Upper lobe of right lung (tissue), 1 donor: ENCODE results near the gene SMAD1. TPM values are rescaled to one million over a fixed set of nuclear protein-coding genes. Genes with fewer than 3 reads are reported as not detected.

Experiments
- ATAC-seq: fragments of 200-7000 bp; cut with Tn5 transposase; one replicate; pipeline ENCODE4 v1.9.1; 2020; ENCODE audit warnings: mild to moderate bottlenecking, moderate library complexity
- DNase-seq: peaks from one replicate; pipeline ENCODE4 v3.0.0-alpha.2; 2020
- H3K27ac ChIP-seq: fragments of 200-600 bp; one replicate; pipeline ENCODE4 v1.8.0; 2022
- H3K27me3 ChIP-seq: fragments of 200-600 bp; one replicate; pipeline ENCODE4 v1.8.0; 2022; ENCODE audit warnings: mild to moderate bottlenecking
- H3K36me3 ChIP-seq: fragments of 200-600 bp; one replicate; pipeline ENCODE4 v1.8.0; 2022
- H3K4me1 ChIP-seq: fragments of 200-600 bp; one replicate; pipeline ENCODE4 v1.8.0; 2022
- H3K4me3 ChIP-seq: fragments of 200-600 bp; one replicate; pipeline ENCODE4 v1.8.0; 2022; ENCODE audit warnings: mild to moderate bottlenecking
- H3K9me3 ChIP-seq: fragments of 200-600 bp; one replicate; pipeline ENCODE4 v1.8.0; 2022
- CTCF ChIP-seq: fragments of 200-600 bp; IDR thresholded peaks from one replicate; pipeline ENCODE4 v1.8.0; 2022; ENCODE audit warnings: antibody characterized with exemption
- intact Hi-C: fragments of 100-400 bp; cut with DNase I; formaldehyde crosslinking; loops from one replicate; pipeline ENCODE4 v1.11.0; 2022
- total RNA-seq: library from RNA; stranded (reverse); fragmentation: NEBNext Ultra II Directional; extraction: Animal tissue kit (Norgen Biotek cat#: 25700); gene quantifications from one replicate; pipeline ENCODE4 v1.2.1, GENCODE V29; 2021
- donor health status: DM: no; HTN: yes; CAD: no; lungs with severe emphysema.

Gene SMAD1
- total RNA-seq, 1 donor from 2014 or later = 23.9 TPM

- intact Hi-C loops = no loop called here
- H3K4me3 ChIP-seq = no peak overlapping the region
- no peaks in the 10 kb centered on the region for H3K9me3 ChIP-seq
- H3K27ac ChIP-seq = peak overlapping the region; percentile 17
- H3K4me1 ChIP-seq = peaks cover 13% of the 10 kb centered on the region
- no peaks in the 10 kb centered on the region for H3K27me3 ChIP-seq
- peaks cover 12% of the 10 kb centered on the region for H3K36me3 ChIP-seq
- ATAC-seq = peak; percentile 68
- no peak for TF ChIP-seq CTCF
- no peak for DNase-seq
These were observed 64.0 kb downstream of the SMAD1 start for GRCh38 chr4:145545538-145546174.

GRCh38 chr4:145546175-145546915 lies 64.7 kb downstream of the SMAD1 start:
- no peaks in the 10 kb centered on the region for H3K9me3 ChIP-seq
- H3K27me3 ChIP-seq = no peaks in the 10 kb centered on the region
- peaks cover 13% of the 10 kb centered on the region for H3K4me1 ChIP-seq
- intact Hi-C loops = no loop called here
- no peak for DNase-seq
- peaks cover 12% of the 10 kb centered on the region for H3K36me3 ChIP-seq
- no peak for TF ChIP-seq CTCF
- no peak overlapping the region for H3K4me3 ChIP-seq
- no peak for ATAC-seq
- no peak overlapping the region for H3K27ac ChIP-seq

- H3K36me3 ChIP-seq = peaks cover 12% of the 10 kb centered on the region
- no peaks in the 10 kb centered on the region for H3K9me3 ChIP-seq
- intact Hi-C loops = no loop called here
- H3K27me3 ChIP-seq = no peaks in the 10 kb centered on the region
- H3K4me1 ChIP-seq = no peaks in the 10 kb centered on the region
- no peak for DNase-seq
- no peak overlapping the region for H3K27ac ChIP-seq
- no peak for TF ChIP-seq CTCF
- no peak for ATAC-seq
- H3K4me3 ChIP-seq = no peak overlapping the region
These were observed 70.0 kb downstream of the SMAD1 start for GRCh38 chr4:145551660-145552059.

GRCh38 chr4:145552181-145552822 lies 70.6 kb downstream of the SMAD1 start:
- Histone ChIP-seq H3K4me3 (no peak overlapping the region), H3K9me3 (no peaks in the 10 kb centered on the region), H3K27me3 (no peaks in the 10 kb centered on the region), H3K27ac (no peak overlapping the region), H3K4me1 (no peaks in the 10 kb centered on the region), H3K36me3 (peaks cover 7% of the 10 kb centered on the region)
- intact Hi-C loops = no loop called here
- no peak for DNase-seq
- no peak for TF ChIP-seq CTCF
- ATAC-seq = no peak

- no peak overlapping the region for H3K4me3 ChIP-seq
- H3K36me3 ChIP-seq = peaks cover 7% of the 10 kb centered on the region
- H3K4me1 ChIP-seq = no peaks in the 10 kb centered on the region
- no peak overlapping the region for H3K27ac ChIP-seq
- intact Hi-C loops = no loop called here
- DNase-seq (no peak), ATAC-seq (no peak)
- no peaks in the 10 kb centered on the region for H3K27me3 ChIP-seq
- no peaks in the 10 kb centered on the region for H3K9me3 ChIP-seq
- TF ChIP-seq CTCF = no peak
These were observed 71.7 kb downstream of the SMAD1 start for GRCh38 chr4:145553375-145553774.
